GM06990 (cell line): ENCODE data around the gene CD27.
"Not testable (repeated sequence)": the region's sequence is repeated elsewhere in the genome, so short reads cannot be mapped to it uniquely, and the experiment has no call there.

Experiments
- DNase-seq: peaks from one replicate; pipeline ENCODE4 v3.0.0-alpha.2; 2011; ENCODE audit not compliant: insufficient read length; ENCODE audit errors: extremely low read depth
- H3K27me3 ChIP-seq: replicated peaks from 2 replicates; pipeline ENCODE4 v1.6.0; 2011; ENCODE audit warnings: low read length; ENCODE audit not compliant: control insufficient read depth, insufficient read depth
- H3K36me3 ChIP-seq: 2 replicates; pipeline ENCODE4 v1.5.1; 2011; ENCODE audit warnings: low read length; ENCODE audit not compliant: control insufficient read depth, insufficient read depth
- H3K4me3 ChIP-seq: replicated peaks from 2 replicates; pipeline ENCODE4 v1.5.1; 2011; ENCODE audit warnings: low read depth, mild to moderate bottlenecking, control low read depth, low read length
- TF ChIP-seq, protein P1 (sequence below): IDR thresholded peaks from 2 replicates; pipeline ENCODE4 v1.5.1; 2011; ENCODE audit warnings: low read length, control low read depth, mild to moderate bottlenecking, inconsistent platforms; ENCODE audit not compliant: insufficient read depth, poor library complexity, severe bottlenecking

CD27 gene

GRCh38 chr12:6489449-6489848 lies 44.7 kb downstream of the CD27 start:
- Histone ChIP-seq H3K4me3 (no peak overlapping the region), H3K36me3 (peaks cover 2% of the 10 kb centered on the region), H3K27me3 (no peaks in the 10 kb centered on the region)
- DNase-seq = no peak
- TF ChIP-seq, protein P1, sequence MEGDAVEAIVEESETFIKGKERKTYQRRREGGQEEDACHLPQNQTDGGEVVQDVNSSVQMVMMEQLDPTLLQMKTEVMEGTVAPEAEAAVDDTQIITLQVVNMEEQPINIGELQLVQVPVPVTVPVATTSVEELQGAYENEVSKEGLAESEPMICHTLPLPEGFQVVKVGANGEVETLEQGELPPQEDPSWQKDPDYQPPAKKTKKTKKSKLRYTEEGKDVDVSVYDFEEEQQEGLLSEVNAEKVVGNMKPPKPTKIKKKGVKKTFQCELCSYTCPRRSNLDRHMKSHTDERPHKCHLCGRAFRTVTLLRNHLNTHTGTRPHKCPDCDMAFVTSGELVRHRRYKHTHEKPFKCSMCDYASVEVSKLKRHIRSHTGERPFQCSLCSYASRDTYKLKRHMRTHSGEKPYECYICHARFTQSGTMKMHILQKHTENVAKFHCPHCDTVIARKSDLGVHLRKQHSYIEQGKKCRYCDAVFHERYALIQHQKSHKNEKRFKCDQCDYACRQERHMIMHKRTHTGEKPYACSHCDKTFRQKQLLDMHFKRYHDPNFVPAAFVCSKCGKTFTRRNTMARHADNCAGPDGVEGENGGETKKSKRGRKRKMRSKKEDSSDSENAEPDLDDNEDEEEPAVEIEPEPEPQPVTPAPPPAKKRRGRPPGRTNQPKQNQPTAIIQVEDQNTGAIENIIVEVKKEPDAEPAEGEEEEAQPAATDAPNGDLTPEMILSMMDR = no peak

DNA sequence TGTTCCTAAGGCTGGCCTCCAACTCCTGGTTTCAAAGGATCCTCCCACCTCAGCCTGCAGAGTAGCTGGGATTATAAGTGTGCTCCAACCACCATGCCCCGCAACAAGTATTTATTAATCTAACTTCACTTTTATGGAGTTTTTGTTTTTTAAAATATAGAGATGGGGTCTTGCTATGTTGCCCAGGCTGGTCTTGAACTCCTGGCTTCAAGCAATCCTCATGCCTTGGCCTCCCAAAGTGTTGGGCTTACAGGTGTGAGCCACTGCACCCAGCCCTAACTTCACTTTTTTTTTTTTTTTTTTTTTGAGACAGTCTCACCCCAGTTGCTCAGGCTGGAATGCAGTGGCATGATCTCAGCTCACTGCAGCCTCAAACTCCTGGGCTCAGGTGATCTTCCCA lies 45.9 kb downstream of the CD27 start:
- not testable (repeated sequence) for H3K36me3 ChIP-seq, H3K27me3 ChIP-seq, DNase-seq, H3K4me3 ChIP-seq

GRCh38 chr12:6492838-6493496 lies 48.2 kb downstream of the CD27 start, which contains the start of gene MRPL51:
Gene MRPL51, minus strand, starts transcription at chr12:6493262. Its CDS starts 126 bp downstream, at chr12:6493136.
- TF ChIP-seq, protein P1 = no peak
- Histone ChIP-seq H3K27me3 (no peaks in the 10 kb centered on the region), H3K36me3 (peaks cover 4% of the 10 kb centered on the region), H3K4me3 (peak within 1 kb of the TSS; percentile 92)
- DNase-seq = peak; percentile 96

GRCh38 chr12:6493497-6494257 lies 48.9 kb downstream of the CD27 start, which contains the start of gene NCAPD2:
Gene NCAPD2, plus strand, starts transcription at chr12:6494102. Its CDS starts 997 bp downstream, at chr12:6495099.
- Histone ChIP-seq H3K36me3 (peaks cover 4% of the 10 kb centered on the region), H3K4me3 (peak within 1 kb of the TSS; percentile 92), H3K27me3 (no peaks in the 10 kb centered on the region)
- TF ChIP-seq, protein P1 = no peak
- DNase-seq = peak; percentile 97

DNA sequence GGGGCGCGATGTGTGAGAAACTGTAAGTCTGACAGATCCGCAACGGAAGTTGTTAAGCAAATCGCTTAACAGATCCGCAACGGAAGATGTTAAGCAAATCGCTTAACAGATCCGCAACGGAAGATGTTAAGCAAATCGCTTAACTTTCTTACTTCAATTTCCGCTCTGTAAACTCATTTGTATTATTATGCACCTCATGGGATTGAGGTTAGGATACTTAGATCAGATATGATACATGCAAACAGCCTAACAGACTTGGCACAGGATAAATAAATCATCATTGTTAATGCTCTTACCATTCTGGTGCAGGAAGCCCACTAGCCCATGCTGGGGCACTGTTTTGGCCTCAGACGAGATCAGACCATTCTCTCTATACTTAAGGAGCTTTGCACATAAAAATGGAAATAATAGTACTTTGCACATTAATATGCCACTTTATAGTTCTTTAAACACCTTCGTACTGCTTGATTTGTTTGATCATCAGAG lies 49.5 kb downstream of the CD27 start:
- TF ChIP-seq, protein P1 = no peak
- DNase-seq = no peak
- peak overlapping the region; percentile 92 for H3K4me3 ChIP-seq
- H3K27me3 ChIP-seq = no peaks in the 10 kb centered on the region
- peaks cover 6% of the 10 kb centered on the region for H3K36me3 ChIP-seq

GRCh38 chr12:6494968-6495367 lies 50.2 kb downstream of the CD27 start:
- no peaks in the 10 kb centered on the region for H3K27me3 ChIP-seq
- TF ChIP-seq, protein P1 = no peak
- peaks cover 8% of the 10 kb centered on the region for H3K36me3 ChIP-seq
- no peak for DNase-seq
- H3K4me3 ChIP-seq = peak overlapping the region; percentile 92

DNA sequence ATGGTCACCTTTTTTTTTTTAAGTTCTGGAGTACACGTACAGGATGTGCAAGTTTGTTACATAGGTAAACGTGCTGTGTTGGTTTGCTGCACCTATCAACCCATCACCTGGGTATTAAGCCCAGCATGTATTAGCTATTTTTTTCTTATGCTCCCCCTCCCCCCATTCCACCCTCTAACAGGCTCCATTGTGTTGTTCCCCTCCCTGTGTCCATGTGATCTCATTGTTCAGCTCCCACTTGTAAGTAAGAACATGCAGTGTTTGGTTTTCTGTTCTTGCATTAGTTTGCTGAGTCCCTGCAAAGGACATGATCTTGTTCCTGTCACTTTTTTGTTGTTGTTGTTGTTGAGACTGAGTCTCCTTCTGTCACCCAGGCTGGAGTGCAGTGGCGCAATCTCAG lies 52.5 kb downstream of the CD27 start:
- not testable (repeated sequence) for H3K36me3 ChIP-seq, H3K27me3 ChIP-seq, DNase-seq, H3K4me3 ChIP-seq
